ENCODE measurements around the gene TMEM121. TPM values are rescaled to one million over a fixed set of nuclear protein-coding genes. Genes with fewer than 3 reads are reported as not detected.

TMEM121 gene
- total and polyA plus RNA-seq, 8 donors: 0.93 to 8.2 (median 2.0) TPM; not detected in 1

GRCh38 chr14:105531894-105532623 lies 5.7 kb downstream of the TMEM121 start:
- peaks cover 4 to 83% (median 37%) of the 10 kb centered on the region in 3 donors for H3K27me3 ChIP-seq
- H3K36me3 ChIP-seq: no peaks in the 10 kb centered on the region
- DNase-seq: no peak
- TF ChIP-seq POLR2AphosphoS5 (IDR thresholded peaks at IDR 0.05) (no peak), CTCF (IDR thresholded peaks at IDR 0.05) (no peak), POLR2A (IDR thresholded peaks at IDR 0.05) (no peak), EP300 (IDR thresholded peaks at IDR 0.05) (no peak)
- 75 to 85% (median 83%) methylated on average over 10 to 19 of the region's 19 CpGs; no CpG with 5 or more reads in 1 of the 5 donors for WGBS, 5 donors
- no peaks in the 10 kb centered on the region for H3K9me3 ChIP-seq
- no peak overlapping the region for H3K27ac ChIP-seq
- peaks cover 28 to 35% (median 31%) of the 10 kb centered on the region in 4 donors for H3K4me1 ChIP-seq
- intact Hi-C loops (cut with DNase I; ENCODE audit: low total_unique reads): no loop called here
- no peak overlapping the region for H3K4me3 ChIP-seq

GRCh38 chr14:105532735-105533141 lies 6.4 kb downstream of the TMEM121 start:
- peak in 1 of 2 donors; percentile 50 for DNase-seq
- intact Hi-C loops (cut with DNase I; ENCODE audit: low total_unique reads): no loop called here
- Histone ChIP-seq H3K36me3 (no peaks in the 10 kb centered on the region), H3K27ac (no peak overlapping the region), H3K9me3 (no peaks in the 10 kb centered on the region), H3K4me3 (no peak overlapping the region), H3K27me3 (peaks cover 4 to 83% (median 37%) of the 10 kb centered on the region in 3 donors), H3K4me1 (peaks cover 21 to 31% (median 26%) of the 10 kb centered on the region in 4 donors)
- peak in 1 of 7 experiments; percentile 23 for TF ChIP-seq CTCF (IDR thresholded peaks at IDR 0.05)
- no peak for TF ChIP-seq POLR2AphosphoS5 (IDR thresholded peaks at IDR 0.05)
- WGBS, 5 donors: 55 to 71% (median 56%) methylated on average over 3 to 10 of the region's 10 CpGs

- intact Hi-C loops (cut with DNase I; ENCODE audit: low total_unique reads): no loop called here
- H3K36me3 ChIP-seq: no peaks in the 10 kb centered on the region
- WGBS, 5 donors: 59 to 100% (median 78%) methylated on average over 1 to 9 of the region's 9 CpGs
- peaks cover 15 to 29% (median 23%) of the 10 kb centered on the region in 4 donors for H3K4me1 ChIP-seq
- H3K4me3 ChIP-seq: no peak overlapping the region
- H3K27ac ChIP-seq: no peak overlapping the region
- no peaks in the 10 kb centered on the region for H3K9me3 ChIP-seq
- TF ChIP-seq POLR2A (IDR thresholded peaks at IDR 0.05) (no peak), POLR2AphosphoS5 (IDR thresholded peaks at IDR 0.05) (no peak), CTCF (IDR thresholded peaks at IDR 0.05) (no peak), EP300 (IDR thresholded peaks at IDR 0.05) (no peak)
- DNase-seq: peak in 1 of 2 donors; percentile 12
- peaks cover 4 to 83% (median 38%) of the 10 kb centered on the region in 3 donors for H3K27me3 ChIP-seq
Observed at GRCh38 chr14:105533391-105533790, 7.0 kb downstream of the TMEM121 start.

GRCh38 chr14:105533811-105534498 lies 7.6 kb downstream of the TMEM121 start:
- H3K4me3 ChIP-seq: no peak overlapping the region
- intact Hi-C loops (cut with DNase I; ENCODE audit: low total_unique reads): no loop called here
- no peaks in the 10 kb centered on the region for H3K9me3 ChIP-seq
- no peak for TF ChIP-seq POLR2AphosphoS5 (IDR thresholded peaks at IDR 0.05)
- WGBS, 5 donors: 67 to 72% (median 69%) methylated on average over 21 of the region's 21 CpGs
- DNase-seq: no peak
- H3K27me3 ChIP-seq: peaks cover 1 to 83% (median 40%) of the 10 kb centered on the region in 3 donors
- no peaks in the 10 kb centered on the region for H3K36me3 ChIP-seq
- peaks cover 10 to 23% (median 18%) of the 10 kb centered on the region in 4 donors for H3K4me1 ChIP-seq
- H3K27ac ChIP-seq: no peak overlapping the region
